HG03064 (cell line): ENCODE data around the gene PVR.
"Not testable (repeated sequence)": the region's sequence is repeated elsewhere in the genome, so short reads cannot be mapped to it uniquely, and the experiment has no call there.

Experiments
- ATAC-seq: cut with Tn5 transposase; IDR thresholded peaks from one replicate; pipeline ENCODE4 v1.9.1; 2021; ENCODE audit warnings: low read depth; ENCODE audit not compliant: unreplicated experiment

The PVR gene

DNA sequence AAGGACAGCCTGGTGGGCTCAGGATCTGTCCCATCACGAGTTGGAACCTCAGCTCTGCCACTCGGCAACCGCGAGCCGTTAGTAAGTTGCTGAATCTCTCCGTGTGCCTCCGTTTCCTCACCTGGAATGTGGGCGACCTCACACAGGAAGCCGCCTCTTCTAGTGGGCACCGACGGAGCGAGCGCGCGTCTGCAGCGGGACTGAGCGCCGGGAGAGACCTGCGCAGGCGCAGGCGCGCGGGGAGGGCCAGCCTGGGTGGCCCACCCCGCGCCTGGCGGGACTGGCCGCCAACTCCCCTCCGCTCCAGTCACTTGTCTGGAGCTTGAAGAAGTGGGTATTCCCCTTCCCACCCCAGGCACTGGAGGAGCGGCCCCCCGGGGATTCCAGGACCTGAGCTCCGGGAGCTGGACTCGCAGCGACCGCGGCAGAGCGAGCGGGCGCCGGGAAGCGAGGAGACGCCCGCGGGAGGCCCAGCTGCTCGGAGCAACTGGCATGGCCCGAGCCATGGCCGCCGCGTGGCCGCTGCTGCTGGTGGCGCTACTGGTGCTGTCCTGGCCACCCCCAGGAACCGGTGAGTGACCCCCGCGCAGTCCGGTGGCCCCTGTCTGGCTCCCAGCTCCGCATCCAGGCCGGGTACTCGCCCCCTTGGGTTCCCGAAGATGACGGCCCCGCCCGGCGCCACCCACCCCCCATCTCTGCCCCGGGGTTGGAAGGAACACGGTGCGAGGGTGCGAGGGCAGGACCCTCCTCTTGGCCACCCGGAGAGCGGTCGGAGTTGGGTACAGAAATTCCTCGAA, at the start of gene PVR:
PVR (plus strand) TSS at position 306 of the 797 bp plus-strand sequence; CDS start at position 493, 187 bp downstream.
- no peak for ATAC-seq

GRCh38 chr19:44596428-44597130, 47.1 kb upstream of the PVR start:
- no peak for ATAC-seq

DNA sequence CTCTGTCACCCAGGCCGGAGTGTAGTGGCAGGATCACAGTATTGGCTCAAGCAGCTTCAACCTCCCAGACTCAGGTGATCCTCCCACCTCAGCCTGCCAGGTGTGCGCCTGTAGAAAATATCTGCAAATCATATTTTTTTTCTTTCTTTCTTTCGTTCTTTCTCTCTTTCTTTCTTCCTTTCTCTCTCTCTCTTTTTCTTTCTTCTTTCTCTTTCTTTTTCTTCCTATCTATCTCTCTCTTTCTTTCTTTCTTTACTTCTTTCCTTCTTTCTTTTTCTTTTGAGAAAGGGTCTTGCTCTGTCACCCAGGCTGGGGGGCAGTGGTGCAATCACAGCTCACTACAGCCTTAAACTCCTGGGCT, 46.6 kb upstream of the PVR start:
- ATAC-seq, result no peak

DNA sequence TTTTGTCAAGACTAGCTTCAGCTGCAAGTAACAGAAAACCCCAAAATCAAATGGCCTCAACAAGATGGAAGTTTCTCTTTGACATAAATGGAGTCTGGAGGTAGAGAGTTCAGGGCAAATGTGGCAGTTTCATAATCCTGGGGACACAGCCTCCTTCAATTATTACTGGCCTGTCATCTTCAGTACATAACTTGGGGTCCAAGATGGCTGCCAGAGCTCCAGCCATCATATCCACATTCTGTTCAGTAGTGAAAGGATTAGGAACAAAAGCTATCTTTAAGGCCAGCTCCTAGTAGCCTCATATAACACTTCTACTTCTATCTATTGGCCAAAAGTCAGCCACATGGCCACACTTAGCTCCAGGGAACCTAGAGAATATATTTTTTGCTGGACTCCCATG, 45.4 kb upstream of the PVR start:
- ATAC-seq, result no peak

DNA sequence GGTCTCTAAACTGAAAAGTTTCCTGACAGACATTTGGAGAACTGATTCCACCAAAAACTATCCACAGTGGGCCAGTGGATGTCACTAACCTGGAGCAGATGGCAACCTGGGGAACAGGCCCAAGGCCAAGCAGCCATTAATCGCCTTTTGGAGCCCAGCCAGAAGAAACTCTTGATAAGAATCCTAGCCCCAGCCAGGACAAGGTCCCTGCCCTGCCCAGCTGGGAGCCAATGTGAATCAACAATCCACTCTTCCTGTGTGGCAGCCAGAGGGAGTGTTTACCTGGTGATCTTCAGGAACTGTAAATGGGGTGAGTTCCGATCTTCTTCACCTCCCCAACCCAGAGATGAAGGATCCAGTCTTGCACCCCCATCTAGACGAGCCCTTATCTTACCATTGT, 44.8 kb upstream of the PVR start:
- ATAC-seq, result no peak

DNA sequence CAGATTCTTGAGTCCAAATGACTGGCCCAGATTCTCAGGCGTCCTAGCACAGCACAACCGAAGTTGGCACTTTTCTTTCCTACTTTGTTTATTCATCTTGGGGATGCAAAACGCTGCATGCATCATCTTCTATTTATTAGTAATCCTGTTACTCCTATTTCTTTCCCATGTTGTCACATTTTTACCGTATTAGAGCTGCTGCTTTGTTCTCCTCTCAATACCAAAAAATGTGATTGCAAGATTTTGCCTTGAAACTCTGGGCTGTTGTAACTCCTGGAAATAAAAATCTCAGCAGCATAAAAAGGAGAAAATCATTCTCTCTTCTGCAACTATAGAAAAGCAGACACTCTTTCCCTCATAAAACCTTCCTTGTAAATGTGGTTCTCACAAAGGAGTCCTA, 43.2 kb upstream of the PVR start:
- ATAC-seq, result no peak

- ATAC-seq, result no peak
Observed at GRCh38 chr19:44602081-44602480, 41.6 kb upstream of the PVR start.

GRCh38 chr19:44603201-44603945, 40.3 kb upstream of the PVR start:
- ATAC-seq, result no peak

GRCh38 chr19:44604241-44604640, 39.5 kb upstream of the PVR start:
- ATAC-seq, result no peak

GRCh38 chr19:44605547-44605946, 38.2 kb upstream of the PVR start:
- ATAC-seq, result no peak

- ATAC-seq, result no peak
Observed at GRCh38 chr19:44607049-44607448, 36.7 kb upstream of the PVR start.

- no peak for ATAC-seq
Observed at GRCh38 chr19:44607917-44608316, 35.8 kb upstream of the PVR start.

DNA sequence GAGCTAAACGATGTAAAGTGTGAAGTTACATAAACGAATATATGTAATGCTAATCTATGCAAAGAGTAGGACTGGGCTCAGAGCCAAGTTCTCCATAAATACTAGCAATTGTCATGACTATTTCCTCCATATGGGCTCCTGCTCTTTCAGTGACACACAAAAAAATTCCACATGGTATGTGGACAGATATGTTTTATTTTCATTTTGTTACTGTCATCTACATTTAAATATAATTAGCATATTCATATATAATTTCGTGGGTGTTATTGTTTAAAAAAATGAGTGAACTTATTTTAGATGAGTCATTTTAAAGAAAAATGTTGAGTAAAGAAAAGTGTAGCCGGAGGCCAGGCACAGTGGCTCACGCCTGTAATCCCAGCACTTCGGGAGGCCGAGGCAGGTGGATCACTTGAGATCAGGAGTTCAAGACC, 35.3 kb upstream of the PVR start:
- no peak for ATAC-seq

- no peak for ATAC-seq
Observed at GRCh38 chr19:44609219-44609618, 34.5 kb upstream of the PVR start.

DNA sequence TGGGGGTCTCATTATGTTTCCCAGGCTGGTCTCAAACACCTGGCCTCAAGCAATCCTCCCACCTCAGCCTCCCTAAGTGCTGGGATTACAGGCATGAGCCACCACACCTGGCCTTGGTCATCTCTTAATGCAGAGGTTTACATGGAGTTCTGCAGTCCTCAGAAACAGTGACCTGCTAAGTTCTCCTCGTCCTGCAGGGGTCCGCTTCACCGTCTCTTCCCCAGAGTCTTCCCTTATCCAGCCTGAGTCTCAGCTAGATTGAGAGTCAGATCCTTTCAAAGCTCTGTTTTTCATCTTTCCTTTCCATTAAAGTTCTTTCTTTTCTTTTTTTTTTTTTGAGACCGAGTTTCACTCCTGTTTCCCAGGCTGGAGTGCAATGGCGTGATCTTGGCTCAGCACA, 33.2 kb upstream of the PVR start:
- ATAC-seq, result not testable (repeated sequence)

GRCh38 chr19:44611812-44612295, 31.9 kb upstream of the PVR start:
- ATAC-seq, result no peak

DNA sequence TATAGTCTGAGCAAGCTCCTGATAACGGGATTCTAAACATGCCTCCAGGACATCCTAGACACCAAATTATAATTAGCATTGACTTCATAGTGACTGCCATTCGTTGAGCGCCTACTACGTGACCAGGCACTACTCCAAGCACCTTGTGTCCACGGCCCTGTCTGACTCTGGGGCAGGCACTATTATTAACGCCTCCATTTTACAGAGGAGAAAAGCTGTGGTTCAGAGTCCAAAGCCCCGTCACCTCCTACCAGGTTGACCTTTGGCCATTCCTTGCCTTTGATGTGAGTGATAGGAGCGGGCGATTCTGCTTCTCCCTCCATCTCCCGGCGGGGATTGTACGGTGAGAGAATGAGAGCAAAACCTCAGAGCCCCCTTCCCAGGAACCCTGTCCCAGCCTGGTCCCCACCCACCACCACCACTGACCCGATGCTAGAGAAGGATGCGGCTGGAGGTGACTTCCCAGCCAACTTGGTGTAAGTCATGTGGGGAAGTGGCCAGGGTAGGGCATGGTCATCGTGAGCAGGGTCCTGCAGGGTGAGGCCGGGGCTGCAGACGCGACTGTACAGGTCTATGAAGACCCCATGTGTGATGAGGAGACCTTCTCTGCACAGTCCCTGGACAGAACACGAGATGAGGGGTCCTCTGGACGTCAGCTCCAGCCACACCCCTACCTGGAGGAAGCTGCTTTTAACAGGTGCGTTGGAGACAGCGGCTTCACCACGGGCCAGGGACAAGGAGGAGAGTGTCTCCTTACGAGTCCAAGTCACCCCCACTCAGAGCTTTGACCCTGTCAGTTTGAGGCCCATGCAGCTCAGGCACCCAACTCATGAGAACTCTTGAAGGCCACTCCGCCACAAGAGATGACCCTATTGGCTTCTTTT, 30.2 kb upstream of the PVR start, which contains the start of gene IGSF23:
IGSF23 (plus strand) TSS at position 269 of the 884 bp plus-strand sequence; CDS start at position 352, 83 bp downstream.
- ATAC-seq, result no peak

GRCh38 chr19:44614313-44614712, 29.4 kb upstream of the PVR start:
- no peak for ATAC-seq

DNA sequence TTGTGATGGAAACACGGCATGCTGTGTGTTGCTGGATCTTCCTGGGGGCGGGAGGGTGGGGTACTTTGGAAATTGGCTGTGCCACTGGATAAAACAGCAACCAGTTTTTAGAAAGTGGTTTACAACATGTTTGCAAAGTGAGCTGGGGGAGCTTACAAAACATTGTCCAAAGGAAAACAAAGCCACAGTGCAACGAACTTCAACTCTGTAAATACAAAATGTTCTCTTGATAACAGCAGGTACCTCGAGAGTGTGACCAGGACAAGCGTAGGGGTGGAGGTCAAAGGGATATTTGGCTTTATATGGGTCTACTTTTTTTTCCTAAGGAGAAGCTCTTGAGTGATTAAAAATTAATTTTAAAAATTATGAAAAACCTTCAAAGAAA, 27.9 kb upstream of the PVR start:
- ATAC-seq, result no peak
